GM19240 (cell line): ENCODE data around the gene PAK1.
A peak's percentile ranks its signal among the peaks of the same experiment; 100 is the strongest.
"Not testable (repeated sequence)": the region's sequence is repeated elsewhere in the genome, so short reads cannot be mapped to it uniquely, and the experiment has no call there.

Experiments used
- DNase-seq: peaks from one replicate; pipeline ENCODE4 v3.0.0; 2011; ENCODE audit warnings: low spot score; ENCODE audit not compliant: insufficient read length

PAK1 gene

GRCh38 chr11:77473801-77474683 is at the start of gene PAK1:
Gene PAK1 (minus strand): TSS chr11:77474094. CDS start chr11:77392520, 81,574 bp downstream.
- DNase-seq = peak; percentile 83

DNA sequence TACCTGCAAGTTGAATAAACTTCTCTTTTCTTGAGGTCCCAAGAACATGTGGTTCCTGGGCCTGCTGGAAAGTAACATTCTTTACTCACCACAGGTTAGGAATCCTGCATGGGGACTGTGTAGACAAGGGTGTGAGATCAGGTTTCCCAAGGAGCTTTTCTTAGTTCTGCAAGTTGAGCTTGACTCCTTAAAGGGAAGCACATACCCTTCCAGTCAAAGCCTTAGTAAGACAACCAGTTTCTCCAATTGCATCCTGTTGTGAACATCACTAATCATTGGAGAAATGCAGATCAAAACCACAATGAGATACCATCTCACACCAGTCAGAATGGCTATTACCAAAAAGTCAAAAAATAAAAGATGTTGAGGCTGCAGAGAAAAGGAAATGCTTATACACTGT is 48.3 kb upstream of the PAK1 start:
- no peak for DNase-seq

DNA sequence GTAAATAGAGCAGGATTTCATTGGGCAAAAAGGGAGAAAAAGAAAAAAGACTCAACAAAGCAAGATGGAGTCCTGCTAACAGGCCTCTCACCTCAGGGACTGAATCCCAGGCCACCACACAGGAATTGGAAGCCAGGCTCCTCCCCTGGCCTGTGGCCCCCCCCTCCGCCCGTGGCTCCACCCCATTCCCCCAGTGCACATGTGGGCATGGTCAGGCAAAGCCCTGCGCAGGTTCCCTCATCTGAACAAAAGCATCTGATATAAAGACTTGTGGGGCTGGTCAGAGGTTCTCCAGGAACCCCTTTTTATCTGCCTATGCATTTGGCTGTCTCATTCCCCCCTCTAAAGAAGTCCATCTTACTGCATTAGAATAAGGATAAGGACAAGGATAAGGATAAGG is 46.0 kb upstream of the PAK1 start:
- no peak for DNase-seq

- no peak for DNase-seq
Observed at GRCh38 chr11:77518471-77518870, 44.6 kb upstream of the PAK1 start.

DNA sequence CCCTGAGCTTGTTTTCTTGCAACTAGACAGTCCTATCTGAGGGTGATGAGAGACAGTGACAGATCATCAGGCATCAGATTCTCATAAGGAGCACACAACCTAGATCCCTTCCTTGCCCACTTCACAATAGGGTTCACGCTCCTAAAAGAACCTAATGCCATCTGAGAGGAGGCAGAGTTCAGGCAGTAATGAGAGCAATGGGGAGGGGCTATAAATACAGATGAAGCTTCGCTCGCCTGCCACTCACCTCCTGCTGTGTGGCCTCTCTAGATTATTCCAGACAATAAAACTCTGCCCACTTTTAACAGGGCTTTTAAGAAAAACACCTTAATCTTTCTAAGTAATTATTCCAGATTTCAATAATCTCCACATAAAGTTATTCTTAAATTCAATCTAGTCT is 43.9 kb upstream of the PAK1 start:
- DNase-seq = no peak

- no peak for DNase-seq
Observed at GRCh38 chr11:77517226-77517625, 43.3 kb upstream of the PAK1 start.

DNA sequence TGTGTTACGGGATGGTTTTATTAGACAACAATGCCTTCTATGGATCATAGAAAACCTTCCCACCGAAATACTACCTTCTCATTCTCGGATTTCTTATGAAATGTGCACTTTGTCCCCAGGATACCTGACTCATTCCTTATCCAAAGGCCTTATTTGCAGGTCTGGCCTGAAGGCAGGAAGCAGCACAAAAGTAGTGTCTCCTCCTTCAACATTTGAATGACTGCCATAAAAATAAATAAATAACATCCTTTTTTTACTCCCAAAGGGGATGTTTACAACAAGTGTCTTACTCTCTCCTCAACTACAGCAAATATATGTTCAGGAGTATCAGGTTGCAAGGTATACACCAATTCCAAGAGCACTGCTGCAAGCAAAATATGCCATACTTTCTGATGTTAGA is 41.6 kb upstream of the PAK1 start:
- DNase-seq = no peak

DNA sequence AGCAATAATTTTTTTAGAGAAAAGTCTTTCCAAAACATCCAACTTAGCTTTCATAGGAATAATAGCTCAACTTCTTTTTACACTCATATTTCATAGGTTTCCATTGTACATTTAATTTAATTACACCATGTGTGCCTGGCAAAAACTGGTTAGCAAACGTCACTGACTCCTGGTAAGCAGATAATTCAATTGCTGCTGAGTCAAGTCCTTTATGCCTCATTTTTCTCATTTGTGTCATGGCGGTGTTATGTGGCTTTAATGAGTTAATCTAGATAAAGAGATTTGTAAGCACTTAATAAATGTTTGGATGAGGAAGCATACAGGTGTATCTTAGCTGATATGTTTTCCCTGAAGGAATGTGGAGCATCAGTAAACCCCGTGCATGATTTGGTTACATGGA is 41.2 kb upstream of the PAK1 start:
- DNase-seq = no peak

DNA sequence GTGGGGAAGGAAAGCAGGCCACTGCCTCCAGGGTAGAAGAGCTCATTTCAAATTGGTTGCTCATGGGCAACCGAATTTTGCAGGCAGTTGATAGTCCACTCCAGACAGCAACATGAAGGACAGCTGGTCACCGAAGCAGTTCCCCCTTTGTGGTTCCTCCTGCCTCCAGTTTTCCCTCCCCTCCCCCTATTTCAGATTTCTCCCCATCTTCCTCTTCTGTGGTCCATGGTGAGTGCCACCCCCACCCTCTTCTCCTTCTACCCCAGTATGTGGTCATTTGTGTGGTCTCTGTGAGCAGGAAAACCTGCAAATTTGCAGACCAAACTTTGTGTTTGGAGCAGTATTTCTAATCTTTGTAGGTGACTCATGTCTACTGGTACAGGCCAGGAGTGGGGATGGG is 38.2 kb upstream of the PAK1 start:
- DNase-seq = no peak

DNA sequence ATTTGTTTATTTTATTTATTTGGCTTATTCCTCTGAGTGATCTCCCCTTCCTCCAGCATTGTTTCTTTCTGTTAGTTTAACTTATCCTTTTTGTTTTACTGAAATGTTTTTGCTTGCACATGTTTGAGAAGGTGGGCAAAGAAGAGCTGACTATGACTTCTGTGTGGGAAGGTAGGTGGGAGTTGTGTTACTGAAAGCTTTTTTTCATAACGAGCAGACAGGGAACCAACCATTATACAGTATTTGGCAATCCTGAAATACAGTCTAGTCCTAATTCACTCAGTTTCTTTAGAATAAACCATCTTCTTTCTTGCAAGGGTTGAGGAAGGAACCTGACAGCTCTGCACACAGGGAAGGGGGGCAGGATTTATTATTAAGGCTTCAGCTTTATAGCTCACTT is 37.0 kb upstream of the PAK1 start:
- no peak for DNase-seq

DNA sequence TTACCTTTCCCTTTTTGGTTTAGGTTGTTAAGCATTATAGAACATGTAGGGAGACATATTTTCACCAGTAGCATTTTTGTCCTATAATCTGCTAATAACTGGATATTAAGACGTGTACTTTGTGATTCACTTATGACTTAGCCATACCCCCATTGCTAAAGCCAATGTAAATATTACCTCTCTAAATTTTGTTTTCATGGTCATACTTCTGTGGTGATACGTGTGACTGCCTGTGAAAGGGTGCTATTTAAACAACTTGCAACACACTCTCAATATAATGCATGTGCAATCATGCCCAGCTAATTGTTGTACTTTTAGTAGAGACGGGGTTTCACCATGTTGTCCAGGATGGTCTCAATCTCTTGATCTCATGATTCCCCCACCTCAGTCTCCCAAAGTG is 36.2 kb upstream of the PAK1 start:
- no peak for DNase-seq

GRCh38 chr11:77508019-77508418 is 34.1 kb upstream of the PAK1 start:
- no peak for DNase-seq

GRCh38 chr11:77506857-77507256 is 33.0 kb upstream of the PAK1 start:
- no peak for DNase-seq

DNA sequence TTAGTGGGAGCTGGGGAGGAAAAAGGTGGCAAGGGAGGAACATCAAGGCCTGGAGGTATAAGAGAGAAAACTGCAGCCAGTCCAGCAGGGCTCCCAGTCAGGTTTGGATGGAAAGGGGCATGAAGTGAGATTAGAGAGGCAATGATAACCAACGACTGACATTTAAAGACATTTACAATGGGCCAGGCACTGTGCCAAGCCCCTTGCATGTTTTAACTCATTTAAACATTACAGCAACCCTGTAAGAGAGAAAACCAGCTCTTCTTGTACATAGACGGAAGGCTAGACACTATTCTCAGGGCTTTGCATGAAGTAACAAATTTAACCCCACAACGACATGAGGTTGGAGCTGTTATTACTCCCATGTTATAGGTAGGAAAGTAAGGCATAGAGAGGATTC is 32.1 kb upstream of the PAK1 start:
- no peak for DNase-seq

- no peak for DNase-seq
Observed at GRCh38 chr11:77503006-77503405, 29.1 kb upstream of the PAK1 start.

DNA sequence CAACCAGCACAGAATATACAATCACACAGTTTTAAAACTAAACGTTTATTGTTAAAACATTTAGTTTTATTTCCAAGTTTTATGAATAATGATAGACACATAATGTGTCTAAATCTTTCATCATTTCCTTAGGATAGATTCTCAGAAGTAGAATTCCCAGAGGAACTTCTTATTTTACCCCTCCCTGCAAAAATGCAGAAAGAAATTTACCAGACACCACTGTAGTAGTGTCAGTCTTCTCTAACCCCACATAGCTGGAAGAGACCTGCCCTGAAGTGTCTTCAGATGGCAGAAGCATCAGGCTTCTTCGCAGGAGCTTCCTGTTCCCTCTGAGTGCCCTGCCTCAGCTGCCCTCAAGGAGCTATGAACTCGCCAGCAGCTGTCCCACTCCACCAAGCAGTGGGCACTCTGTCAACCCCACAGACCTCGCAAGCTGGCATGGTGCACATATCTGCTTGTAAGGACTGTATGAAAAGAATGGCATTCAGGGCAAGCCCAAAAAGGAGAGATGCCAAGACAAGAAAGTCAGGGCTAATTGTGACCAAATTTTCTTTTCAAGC is 28.5 kb upstream of the PAK1 start:
- DNase-seq = no peak

- DNase-seq = no peak
Observed at GRCh38 chr11:77501758-77502157, 27.9 kb upstream of the PAK1 start.

DNA sequence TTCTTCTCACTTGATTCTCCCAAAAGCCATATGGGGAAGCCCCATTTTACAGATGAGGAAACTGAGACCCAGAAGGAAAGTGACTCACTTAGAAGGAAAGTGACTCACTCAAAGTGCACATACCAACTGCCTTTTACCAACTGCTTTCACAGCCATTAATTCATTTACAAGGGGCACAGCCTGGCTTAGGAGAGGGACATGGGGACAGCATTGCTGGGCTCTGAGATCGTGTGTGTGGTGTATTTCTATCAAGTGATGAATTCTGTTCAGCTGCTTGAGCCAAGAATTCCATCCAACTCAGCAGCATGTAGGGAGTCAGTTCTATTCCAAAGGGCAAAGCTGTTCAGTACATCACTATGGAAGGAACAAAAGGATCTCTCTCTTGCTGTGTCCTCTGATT is 23.5 kb upstream of the PAK1 start:
- DNase-seq = no peak

DNA sequence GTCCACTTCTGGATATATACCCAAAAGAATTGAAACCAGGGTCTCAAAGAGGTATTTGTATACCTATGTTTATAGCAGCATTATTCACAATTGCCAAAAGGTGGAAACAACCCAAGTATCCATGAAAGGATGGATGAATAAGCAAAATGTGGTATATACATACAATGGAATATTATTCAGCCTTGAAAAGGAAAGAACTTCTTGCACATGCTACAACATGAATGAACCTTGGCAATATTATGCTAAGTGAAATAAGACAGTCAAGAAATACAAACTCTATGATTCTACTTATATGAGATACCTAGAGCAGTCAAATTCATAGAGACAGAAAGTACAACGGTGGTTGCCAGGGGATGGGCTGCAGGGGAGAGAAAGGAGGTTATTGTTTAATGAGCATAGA is 21.6 kb upstream of the PAK1 start:
- no peak for DNase-seq

DNA sequence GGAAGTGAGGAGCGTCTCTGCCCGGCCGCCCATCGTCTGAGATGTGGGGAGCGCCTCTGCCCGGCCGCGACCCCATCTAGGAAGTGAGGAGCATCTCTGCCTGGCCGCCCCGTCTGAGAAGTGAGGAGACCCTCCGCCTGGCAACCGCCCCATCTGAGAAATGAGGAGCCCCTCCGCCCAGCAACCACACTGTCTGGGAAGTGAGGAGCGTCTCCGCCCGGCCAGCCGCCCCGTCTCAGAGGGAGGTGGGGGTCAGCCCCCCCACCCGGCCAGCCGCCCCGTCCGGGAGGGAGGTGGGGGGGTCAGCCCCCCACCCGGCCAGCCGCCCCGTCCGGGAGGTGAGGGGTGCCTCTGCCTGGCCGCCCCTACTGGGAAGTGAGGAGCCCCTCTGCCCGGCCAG is 16.1 kb upstream of the PAK1 start:
- not testable (repeated sequence) for DNase-seq

GRCh38 chr11:77487790-77488189 is 13.9 kb upstream of the PAK1 start:
- DNase-seq = no peak

DNA sequence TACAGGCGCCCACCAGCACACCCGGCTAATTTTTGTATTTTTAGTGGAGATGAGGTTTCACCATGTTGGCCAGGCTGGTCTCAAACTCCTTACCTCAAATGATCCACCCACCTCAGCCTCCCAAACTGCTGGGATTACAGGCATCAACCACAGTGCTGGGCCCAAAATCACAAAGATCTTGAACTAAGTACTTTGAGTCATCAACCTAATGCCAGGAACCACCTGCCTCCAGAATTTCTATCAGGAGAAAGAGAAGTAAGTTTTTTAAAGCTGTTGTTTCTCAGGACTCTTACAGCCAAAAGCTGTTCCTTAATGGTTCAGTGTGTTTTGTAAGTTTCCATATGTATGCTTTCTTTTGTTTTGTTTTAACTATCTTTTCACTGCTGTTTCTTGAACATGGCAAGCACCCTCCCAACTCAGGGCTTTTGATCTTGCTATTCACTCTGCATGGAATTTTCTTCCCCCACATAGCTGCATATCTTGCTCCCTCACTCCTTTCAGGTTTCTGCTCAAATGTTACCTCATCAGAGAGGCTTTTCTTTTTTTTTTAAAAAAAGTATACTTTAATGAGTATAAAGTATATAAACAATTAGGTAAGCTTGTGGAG is 6.0 kb upstream of the PAK1 start:
- no peak for DNase-seq

GRCh38 chr11:77475206-77475605 is 1.3 kb upstream of the PAK1 start:
- DNase-seq = no peak
